ENCODE measurements around the gene RBM47.
"Not testable (repeated sequence)": the region's sequence is repeated elsewhere in the genome, so short reads cannot be mapped to it uniquely, and the experiment has no call there.

RBM47 gene

DNA sequence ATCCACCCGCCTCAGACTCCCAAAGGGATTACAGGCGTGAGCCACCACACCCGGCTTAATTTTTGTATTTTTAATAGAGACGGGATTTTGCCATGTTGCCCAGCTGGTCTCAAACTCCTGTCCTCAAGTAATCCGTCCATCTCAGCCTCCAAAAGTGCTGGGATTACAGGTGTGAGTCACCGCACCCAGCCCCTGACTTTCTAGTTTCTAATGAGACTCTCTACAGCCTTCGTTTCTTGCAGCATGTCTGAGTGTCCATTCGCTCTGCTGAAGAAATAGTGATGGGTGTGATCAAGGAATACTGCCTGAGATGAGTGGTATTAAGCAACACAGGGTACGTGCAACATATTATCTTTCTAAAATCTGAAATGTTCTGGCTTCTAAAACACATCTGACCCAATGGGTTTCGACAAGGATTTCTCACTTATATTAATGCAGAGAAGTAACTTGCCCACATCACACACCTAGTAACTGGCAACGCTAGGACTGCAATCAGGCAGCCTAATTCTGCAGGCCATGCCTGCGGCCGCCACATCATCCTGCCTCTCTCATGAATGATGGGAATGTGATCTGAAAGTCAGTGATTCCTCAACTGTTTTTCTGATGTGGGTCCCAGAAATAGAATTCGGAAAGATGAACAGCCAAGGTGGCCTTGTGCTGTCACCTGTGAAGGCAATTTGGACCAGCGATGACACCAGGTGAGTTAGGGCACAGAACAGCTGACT, 74.3 kb downstream of the RBM47 start:
- TF ChIP-seq GATA1 (IDR thresholded peaks at IDR 0.05; ENCODE audit: low read depth, low read length): no peak
- TF ChIP-seq POLR2A (IDR thresholded peaks at IDR 0.05; ENCODE audit: low read length): no peak
- DNase-seq: no peak

DNA sequence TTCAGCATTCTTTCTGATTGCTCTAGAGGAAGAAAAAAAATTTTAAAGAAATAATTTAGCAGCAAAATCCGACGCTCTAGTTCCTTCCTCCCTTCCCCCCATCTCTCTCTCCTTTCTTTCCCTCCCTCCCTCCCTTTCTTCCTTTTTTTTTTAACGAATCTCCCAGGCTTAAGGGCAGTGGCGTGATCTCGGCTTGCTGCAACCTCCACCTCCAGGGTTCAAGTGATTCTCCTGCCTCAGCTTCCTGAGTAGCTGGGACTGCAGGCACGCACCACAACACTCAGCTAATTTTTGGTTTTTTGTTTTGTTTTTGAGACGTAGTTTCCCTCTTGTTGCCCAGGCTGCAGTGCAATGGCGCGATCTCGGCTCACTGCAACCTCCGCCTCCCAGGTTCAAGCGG, 75.0 kb downstream of the RBM47 start:
- DNase-seq: not testable (repeated sequence)

DNA sequence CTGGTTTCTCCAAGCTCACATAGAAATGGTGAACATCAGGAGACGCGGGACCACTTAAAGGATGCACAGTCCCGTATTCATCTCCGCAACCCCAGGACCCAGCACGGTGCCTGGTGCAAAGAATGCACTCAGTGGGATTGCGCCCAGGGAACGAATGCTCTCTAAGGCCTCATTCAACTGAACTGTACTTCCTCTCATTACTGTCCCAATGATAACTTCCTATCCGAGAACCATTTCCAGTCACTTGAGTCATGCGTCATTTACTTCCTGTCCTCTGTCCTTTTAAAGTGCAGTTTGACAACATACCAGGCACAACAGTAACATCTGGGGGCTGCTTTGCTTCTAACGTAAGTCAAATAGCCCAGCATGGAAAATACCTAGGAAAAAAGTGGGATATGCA, 75.7 kb downstream of the RBM47 start:
- no peak for DNase-seq
- TF ChIP-seq POLR2A (IDR thresholded peaks at IDR 0.05; ENCODE audit: low read length) (no peak), GATA1 (IDR thresholded peaks at IDR 0.05; ENCODE audit: low read depth, low read length) (no peak)

DNA sequence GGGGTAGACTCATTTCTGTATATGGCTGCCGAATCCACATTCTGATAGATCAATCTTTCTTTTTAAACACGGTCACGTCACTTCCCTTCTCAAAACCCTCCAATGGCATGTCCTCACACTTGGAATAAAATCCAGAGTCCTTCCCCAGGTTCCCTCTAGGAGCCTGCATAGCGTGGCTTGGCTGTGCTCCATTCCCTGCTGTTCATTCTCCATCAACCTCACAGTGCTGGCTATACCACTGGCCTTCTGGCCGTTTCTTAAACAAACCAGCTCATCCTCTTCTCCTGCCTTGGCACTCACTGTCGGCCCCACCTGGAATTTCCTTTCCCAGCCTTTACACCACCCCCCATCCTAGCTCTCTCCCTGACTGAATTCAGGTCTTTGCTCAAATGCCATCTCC, 77.1 kb downstream of the RBM47 start:
- DNase-seq: no peak
- TF ChIP-seq POLR2A (IDR thresholded peaks at IDR 0.05; ENCODE audit: low read length) (no peak), GATA1 (IDR thresholded peaks at IDR 0.05; ENCODE audit: low read depth, low read length) (no peak)

DNA sequence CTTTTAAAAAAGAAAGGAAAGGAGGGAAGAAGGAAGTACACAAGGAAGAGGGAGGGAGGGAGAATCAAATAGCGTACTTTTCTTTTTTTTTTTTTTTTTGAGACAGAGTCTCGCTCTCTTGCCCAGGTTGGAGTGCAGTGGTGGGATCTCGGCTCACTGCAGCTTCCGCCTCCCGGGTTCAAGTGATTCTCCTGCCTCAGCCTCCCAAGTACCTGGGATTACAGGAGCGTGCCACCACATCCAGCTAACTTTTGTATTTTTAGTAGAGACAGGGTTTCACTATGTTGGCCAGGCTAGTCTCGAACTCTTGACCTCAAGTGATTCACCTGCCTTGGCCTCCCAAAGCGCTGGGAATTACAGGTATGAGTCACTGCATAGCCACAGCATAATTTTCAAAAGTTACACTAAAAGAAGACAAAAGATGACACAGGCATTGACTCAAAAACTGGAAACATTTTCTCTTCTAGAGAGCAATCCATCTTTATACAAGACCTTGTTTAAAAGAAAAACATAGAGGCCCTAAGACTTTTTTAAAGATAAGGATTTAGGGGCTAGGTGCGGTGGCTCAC, 78.0 kb downstream of the RBM47 start:
- not testable (repeated sequence) for DNase-seq

DNA sequence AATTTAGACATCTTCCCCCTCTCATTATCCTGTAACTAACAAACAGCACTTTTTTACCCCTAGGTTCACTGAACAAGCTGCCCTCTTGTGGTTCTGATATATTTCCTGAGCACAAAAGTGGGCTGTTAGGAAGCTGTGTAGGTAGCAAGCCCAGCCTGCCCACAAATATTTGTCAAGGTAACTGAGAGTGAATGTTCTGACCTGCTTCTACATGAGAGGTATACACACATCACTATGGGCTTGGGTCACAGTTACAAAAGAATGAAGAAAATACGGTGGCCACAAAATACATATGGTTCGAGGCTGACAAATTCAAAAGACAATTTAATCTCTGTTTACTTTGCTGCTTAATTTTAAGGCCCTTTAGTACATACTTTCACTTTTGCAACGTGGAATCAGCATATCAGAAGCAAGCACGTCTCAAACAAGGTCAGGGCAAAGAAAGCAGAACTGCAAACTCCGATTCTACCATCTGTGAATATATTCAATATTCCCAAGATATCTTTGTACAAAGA, 78.7 kb downstream of the RBM47 start:
- no peak for TF ChIP-seq GATA1 (IDR thresholded peaks at IDR 0.05; ENCODE audit: low read depth, low read length)
- TF ChIP-seq POLR2A (IDR thresholded peaks at IDR 0.05; ENCODE audit: low read length): no peak
- DNase-seq: peak; percentile 23 to 33

DNA sequence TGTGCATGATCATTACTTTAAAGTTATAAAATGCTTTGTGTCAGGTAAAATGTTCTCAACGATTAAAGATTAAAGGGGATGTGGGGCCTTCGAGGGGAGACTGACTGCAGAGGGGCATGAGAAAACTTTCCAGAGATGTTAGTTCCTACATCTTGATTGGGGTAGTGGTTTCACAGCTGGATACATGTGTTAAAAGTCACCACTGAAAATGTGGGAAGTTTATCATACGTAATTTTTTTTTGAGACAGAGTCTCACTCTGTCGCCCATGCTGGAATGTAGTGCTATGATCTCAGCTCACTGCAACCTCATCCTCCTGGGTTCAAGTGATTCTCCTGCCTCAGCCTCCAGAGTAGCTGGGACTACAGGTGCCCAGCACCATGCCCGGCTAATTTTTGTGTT, 79.5 kb downstream of the RBM47 start:
- TF ChIP-seq GATA1 (IDR thresholded peaks at IDR 0.05; ENCODE audit: low read depth, low read length) (no peak), POLR2A (IDR thresholded peaks at IDR 0.05; ENCODE audit: low read length) (no peak)
- no peak for DNase-seq

DNA sequence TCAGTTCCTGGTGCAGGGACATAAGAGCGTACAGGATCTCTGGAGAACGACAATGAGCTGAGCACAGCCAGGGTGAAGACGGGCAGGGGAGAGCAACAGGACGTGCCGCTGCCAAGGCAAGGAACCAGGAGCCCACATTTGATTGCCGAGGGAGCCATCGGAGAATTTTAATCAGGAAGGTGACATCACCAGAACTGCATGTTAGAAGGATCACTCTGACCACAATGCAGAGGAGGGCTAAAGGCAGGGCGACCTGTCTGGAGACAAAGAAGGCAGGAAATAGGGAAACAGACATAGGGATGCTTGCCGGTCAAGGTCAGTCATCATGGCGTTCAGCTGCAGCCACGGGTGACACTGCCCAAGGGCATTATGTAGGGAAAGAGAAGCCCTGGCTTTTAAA, 81.4 kb downstream of the RBM47 start:
- no peak for DNase-seq
- no peak for TF ChIP-seq POLR2A (IDR thresholded peaks at IDR 0.05; ENCODE audit: low read length)
- no peak for TF ChIP-seq GATA1 (IDR thresholded peaks at IDR 0.05; ENCODE audit: low read depth, low read length)

DNA sequence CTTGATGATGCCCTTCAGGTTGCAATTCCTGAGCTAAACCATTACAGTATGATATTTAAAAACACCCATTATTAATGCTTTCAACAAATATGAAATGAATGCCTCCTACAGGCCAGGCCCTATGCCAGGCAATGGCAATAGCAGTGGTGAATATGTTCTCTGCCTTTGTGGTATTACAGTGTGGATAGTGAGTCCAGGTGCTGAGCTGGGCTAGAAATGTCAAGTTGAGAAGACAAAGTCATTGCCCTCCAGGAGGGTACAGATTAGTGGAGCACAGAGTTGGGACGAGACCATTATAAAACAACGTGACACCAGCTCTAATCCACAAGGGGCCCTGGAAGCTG, 81.9 kb downstream of the RBM47 start:
- TF ChIP-seq POLR2A (IDR thresholded peaks at IDR 0.05; ENCODE audit: low read length): no peak
- TF ChIP-seq GATA1 (IDR thresholded peaks at IDR 0.05; ENCODE audit: low read depth, low read length): no peak
- DNase-seq: no peak

DNA sequence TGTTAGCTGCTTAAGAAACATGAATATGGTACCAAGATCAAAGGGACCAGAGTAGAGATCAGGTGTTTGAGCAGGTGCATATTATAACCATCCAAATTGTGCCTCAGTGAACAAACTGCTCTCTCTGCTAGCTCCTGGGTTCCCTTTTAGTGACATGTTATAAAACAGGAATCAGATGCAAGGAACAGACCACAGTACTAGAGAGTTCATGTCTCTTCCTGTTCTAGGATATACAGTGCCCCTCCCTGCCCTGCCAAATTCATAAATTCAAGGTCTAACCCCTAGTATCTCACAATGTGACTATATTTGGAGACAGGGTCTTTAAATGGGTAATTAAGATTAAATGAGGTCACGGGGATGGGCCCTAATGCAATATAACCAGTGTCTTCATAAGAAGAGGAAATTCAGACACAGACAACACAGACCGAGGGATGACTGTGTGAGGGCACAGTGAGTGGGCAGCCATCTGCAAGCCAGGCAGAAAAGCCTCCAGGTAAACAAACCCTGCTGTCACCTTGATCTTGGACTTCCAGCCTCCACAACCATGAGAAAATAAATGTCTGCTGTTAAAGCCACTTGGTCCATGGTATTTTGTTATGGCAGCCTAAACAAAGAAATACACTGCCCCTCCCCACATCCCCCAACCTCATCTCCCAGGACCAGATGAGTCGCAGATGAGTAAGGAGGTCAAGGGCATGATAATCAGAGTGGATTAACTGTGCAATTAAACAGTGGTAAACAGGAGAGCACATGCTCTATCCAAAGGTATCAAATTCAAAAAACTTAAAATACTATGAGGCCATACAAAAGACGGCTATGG, 82.5 kb downstream of the RBM47 start:
- no peak for DNase-seq
- TF ChIP-seq GATA1 (IDR thresholded peaks at IDR 0.05; ENCODE audit: low read depth, low read length): no peak
- no peak for TF ChIP-seq POLR2A (IDR thresholded peaks at IDR 0.05; ENCODE audit: low read length)

DNA sequence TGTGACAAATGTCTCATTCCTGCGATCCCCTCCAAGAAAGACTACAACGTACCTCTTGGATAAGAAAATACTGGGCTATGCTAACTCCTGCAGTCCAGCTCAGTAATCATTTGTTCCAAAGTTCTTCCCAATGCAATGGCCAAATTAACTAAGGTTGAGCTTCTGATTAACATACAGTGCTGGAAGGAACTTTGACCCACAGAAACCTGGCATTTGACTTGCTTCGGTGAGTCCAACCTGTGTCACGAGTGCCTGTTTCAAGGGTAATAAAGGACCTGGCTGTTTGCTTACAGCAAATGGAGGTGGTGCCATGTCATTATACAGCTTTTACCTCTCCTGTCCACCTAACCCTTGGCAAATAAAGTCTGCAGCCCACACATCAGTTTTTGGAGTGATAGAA, 83.2 kb downstream of the RBM47 start:
- no peak for DNase-seq
- no peak for TF ChIP-seq POLR2A (IDR thresholded peaks at IDR 0.05; ENCODE audit: low read length)
- TF ChIP-seq GATA1 (IDR thresholded peaks at IDR 0.05; ENCODE audit: low read depth, low read length): no peak

DNA sequence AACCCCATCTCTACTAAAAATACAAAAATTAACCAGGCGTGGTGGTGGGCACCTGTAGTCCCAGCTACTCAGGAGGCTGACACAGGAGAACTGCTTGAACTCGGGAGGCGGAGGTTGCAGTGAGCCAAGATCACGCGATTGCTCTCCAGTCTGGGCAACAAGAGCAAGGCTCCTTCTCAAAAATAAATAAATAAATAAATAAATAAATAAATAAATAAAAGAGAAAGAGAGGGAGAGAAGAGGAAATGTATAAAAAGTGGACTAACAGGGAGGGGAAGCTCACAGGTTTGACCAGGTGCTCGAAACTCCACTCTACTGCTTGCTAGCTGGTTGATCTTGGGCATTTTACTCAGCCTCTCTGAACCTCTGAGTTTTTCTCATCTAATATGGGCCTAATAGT, 84.2 kb downstream of the RBM47 start:
- not testable (repeated sequence) for DNase-seq

DNA sequence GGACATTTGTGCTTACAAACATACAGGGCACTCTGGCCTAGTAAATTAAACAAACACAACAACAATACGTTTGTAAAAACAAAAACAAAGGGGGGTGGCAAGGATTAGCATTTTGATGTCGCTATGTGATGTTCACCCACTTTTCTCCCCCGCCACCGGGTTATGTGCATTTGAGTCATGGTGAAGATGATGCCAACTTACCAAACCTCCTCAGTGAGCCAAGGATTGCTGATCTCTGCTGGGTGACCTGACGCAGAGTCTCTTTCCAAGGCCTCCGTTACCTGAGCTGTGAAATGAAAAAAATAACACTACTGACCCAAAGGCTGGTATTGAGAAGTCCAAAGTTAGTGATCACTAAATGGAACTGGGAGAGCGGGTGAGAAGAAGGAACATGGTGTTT, 85.4 kb downstream of the RBM47 start:
- DNase-seq: no peak
- no peak for TF ChIP-seq POLR2A (IDR thresholded peaks at IDR 0.05; ENCODE audit: low read length)

DNA sequence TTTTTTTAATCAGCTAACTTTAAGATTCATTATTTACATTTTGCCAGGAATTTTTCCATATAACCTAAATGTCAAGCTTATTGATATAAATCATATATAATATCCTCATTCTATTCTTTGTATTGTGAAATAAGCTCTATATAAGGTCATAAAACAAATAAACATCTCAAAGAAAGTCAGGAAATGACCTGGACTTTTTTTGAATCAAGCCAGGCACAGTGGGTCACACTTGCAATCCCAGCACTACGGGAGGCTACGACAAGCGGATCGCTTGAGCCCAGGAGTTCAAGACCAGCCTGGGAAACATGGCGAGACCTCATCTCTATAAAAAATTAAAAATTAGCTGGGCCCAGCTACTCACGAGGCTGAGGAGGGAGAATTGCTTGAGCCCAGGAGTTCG, 88.9 kb downstream of the RBM47 start:
- no peak for TF ChIP-seq POLR2A (IDR thresholded peaks at IDR 0.05; ENCODE audit: low read length)
- TF ChIP-seq GATA1 (IDR thresholded peaks at IDR 0.05; ENCODE audit: low read depth, low read length): no peak
- no peak for DNase-seq

DNA sequence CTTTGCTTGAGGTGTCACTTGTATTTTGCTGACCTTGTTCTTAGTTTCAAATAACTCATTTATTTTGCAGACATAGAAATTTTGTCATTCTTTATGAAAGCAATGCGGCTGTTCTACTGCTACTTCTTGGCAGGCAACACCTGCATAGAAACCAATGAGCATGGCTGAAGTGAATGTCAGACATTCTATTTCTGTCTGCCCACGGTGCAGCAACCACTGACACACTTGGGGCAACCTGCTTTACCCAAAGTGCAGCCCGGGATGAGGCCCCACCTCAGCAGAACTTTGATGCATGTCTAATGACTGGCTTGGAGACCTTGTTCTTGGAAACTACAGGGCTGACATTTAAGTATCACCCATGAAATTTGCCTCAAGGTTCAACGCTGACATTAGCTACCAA, 93.6 kb downstream of the RBM47 start:
- TF ChIP-seq POLR2A (IDR thresholded peaks at IDR 0.05; ENCODE audit: low read length): no peak
- no peak for TF ChIP-seq GATA1 (IDR thresholded peaks at IDR 0.05; ENCODE audit: low read depth, low read length)
- DNase-seq: no peak
